SIG-M5 treated with dmso at 0.1 percent for 504 hours (cell line): ENCODE results near the gene CREB3L1.
A peak's percentile ranks its signal among the peaks of the same experiment; 100 is the strongest.

Experiments used
- DNase-seq: peaks from one replicate; lab custom pipeline; 2025; ENCODE audit not compliant: unreplicated experiment; lab: John Stamatoyannopoulos, UW

CREB3L1 gene, protein sequence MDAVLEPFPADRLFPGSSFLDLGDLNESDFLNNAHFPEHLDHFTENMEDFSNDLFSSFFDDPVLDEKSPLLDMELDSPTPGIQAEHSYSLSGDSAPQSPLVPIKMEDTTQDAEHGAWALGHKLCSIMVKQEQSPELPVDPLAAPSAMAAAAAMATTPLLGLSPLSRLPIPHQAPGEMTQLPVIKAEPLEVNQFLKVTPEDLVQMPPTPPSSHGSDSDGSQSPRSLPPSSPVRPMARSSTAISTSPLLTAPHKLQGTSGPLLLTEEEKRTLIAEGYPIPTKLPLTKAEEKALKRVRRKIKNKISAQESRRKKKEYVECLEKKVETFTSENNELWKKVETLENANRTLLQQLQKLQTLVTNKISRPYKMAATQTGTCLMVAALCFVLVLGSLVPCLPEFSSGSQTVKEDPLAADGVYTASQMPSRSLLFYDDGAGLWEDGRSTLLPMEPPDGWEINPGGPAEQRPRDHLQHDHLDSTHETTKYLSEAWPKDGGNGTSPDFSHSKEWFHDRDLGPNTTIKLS

DNA sequence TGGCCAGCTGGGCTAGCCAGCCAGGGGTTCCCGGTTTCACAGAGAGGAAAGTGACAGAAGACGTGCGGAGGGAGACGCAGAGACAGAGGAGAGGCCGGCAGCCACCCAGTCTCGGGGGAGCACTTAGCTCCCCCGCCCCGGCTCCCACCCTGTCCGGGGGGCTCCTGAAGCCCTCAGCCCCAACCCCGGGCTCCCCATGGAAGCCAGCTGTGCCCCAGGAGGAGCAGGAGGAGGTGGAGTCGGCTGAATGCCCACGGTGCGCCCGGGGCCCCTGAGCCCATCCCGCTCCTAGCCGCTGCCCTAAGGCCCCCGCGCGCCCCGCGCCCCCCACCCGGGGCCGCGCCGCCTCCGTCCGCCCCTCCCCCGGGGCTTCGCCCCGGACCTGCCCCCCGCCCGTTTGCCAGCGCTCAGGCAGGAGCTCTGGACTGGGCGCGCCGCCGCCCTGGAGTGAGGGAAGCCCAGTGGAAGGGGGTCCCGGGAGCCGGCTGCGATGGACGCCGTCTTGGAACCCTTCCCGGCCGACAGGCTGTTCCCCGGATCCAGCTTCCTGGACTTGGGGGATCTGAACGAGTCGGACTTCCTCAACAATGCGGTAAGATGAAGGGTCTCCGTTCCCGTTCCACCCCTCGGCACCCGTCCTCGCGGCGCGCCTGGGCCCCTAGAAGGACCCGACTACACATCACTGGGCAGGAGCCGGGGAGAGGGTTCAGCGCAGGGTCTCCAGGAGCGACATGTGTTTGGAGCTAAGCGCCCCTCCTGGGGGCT, at the start of gene CREB3L1:
Gene CREB3L1, plus strand, starts transcription at position 41 of the 765 bp plus-strand sequence. Its CDS starts 450 bp downstream, at position 491.
- peak; percentile 54 for DNase-seq

DNA sequence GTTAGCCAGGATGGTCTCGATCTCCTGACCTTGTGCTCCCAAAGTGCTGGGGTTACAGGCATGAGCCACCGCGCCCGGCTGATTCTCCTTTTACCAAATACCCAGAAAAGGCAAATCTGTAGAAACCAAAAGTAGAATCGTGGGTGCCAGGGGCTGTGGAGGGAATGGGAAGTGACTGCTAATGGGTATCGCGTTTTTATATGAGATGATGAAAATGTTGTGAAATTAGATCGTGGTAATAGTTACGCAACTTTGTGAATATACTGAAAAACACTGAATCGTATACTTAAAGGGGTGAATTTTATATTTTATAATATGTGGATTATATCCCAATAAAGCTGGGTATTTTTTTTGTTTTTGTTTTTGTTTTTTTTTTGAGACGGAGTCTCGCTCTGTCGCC, 48.2 kb upstream of the CREB3L1 start:
- DNase-seq, result peak; percentile 38

DNA sequence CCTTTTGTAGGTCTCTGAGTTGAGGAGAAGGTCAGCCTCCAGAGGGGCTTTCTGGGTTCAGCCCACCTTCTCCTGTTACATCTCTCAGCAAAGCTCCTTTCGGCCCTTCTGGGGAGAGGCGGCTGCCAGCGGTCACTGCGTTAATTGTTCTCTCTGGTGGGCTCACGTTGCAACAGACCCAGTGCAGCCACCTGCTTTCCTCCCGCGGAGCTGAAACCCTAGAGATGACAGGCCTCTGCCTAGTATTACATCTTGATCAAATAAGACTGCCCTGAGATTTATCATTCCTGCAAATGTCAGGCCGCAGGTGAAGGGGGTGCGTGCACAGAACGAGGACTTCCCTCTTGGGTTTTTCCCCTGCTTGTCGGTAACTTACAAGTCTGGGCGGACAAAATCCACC, 43.2 kb upstream of the CREB3L1 start:
- no peak for DNase-seq

DNA sequence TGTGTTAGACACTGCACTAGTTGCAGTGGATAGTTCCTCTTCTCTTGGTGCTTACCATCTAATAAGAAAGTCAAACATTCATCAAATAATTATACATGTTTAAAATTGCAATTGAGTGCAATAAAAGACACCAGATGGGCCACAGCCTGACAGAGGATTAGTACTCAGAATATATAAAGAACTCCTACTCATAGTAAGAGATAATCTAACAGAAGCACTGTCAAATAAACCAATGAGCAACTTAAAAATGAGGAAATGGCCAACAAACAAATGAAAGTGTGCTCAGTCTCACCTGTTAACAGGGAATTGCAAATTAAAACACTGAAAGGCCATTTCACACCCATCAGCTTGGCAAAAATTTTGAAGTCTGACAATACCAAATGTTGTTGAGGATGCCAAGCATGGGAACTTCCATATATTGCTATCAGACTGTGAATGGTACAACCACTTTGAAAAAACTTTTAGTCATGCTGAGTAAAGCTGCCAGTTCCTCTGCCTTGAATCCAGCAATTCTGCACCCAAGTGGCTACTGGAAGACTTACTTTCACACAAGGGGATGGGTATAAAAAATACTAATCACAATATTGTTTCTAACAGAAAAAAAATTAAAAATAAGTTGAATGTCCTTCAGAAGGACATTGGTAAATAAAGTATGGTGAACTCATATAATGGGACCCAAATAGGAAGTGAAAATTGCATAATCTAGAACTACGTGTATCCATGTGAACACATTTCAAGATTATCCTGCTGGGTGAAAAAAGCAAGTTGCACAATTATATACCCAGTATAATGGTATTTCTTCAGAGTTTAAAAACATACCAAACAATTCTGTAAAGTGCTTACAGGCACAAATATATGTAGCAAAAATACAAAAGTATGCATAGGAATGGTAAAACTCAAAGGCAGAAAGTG, 41.4 kb upstream of the CREB3L1 start:
- peak; percentile 89 for DNase-seq

DNA sequence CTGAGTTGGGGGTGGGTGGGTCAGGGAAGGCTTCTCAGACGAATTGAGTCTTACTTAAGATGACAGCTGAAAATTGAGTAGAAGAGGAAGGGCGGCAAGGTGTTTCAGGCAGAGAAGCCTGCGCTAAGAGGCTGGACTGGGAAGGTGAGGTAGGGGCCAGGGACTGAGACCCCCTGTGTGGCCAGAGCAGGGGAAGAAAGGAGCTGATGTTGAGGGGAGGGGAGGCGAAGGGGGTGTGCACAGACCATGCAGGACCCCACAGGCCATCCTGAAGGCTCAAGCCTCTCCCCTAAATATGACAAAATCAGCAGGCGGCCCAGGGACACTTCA, 40.6 kb upstream of the CREB3L1 start:
- no peak for DNase-seq

DNA sequence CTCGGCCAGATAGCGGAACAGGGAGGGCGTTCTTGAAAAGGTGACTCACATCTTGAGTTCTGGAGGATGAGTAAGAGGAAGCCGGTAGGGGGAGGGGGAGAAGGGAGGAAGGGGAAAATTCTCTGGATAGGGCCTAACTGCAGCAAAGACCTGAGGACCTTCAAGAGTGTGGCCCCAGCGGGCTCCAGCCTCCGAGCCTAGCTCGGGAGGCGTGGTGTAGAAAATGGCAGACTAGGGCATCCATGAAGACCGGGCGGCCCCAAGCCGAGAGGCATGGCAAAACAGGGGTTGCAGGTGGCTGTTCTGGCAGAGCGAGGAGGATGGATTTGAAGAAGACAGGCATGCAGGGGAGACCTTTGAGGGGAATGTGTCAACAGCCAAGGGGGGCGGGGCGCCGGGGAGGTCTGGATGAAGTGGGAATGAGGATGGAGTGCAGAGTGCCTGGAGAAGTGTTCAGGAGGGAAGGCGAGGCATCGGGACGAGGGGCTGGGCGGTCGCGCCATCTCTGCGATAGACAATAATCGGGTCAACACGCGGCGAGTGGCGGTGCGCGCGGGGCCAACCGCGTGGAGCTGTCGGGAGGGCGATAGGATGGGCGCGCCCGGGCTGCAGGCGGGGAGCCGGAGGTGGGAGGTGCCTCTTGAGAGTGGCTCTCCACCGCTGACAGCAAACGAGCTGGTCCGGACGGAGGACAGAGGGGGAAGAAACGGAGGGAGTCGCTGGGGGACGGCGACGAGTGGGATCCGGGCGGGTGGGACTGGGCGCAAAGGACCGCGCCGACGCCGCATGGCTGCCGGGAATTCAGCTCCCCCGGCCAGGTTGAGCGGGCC, 40.0 kb upstream of the CREB3L1 start:
- peak; percentile 94 for DNase-seq

DNA sequence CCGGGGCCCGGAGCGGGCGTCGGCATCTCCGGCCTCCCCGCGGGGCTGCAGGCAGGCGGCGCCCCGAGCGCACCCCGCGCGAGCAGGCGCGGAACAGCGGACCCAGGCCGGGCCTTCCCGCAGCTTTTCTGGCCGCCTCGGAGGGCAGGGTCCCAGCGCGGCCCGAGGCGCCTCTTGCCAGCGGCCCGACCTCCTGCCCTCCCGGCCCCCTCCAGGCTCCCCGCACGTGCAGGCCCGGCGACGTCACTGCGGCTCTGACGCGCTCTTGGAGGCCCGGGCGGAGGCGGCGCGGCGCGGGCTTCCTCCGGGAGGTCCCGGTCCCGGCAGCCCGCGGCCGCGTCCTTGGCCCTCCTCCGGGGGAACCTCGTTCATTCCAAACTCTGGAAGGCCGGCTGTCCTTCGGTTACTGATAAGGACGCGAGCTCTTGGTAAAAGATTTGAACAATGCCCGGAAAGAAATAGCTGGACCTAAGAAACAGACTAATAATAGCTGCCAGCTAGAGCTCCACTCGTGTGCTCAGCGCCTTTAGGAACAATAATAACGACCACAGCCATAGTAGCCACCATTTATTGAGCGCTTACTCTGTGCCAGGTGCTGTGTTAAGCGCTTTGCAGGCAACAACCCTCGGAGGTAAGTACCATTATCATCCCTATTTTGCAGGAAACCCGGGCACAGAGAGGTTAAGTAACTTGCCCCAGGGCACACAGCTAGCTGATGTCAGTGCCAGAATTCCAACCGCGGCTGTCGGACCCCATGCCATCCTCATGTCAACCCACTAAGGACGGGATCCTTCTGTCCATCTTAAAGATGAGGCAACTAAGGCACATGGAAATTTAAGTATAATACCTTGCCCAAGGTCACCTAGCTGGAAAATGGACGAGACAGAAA, 39.1 kb upstream of the CREB3L1 start:
- peak; percentile 37 for DNase-seq

DNA sequence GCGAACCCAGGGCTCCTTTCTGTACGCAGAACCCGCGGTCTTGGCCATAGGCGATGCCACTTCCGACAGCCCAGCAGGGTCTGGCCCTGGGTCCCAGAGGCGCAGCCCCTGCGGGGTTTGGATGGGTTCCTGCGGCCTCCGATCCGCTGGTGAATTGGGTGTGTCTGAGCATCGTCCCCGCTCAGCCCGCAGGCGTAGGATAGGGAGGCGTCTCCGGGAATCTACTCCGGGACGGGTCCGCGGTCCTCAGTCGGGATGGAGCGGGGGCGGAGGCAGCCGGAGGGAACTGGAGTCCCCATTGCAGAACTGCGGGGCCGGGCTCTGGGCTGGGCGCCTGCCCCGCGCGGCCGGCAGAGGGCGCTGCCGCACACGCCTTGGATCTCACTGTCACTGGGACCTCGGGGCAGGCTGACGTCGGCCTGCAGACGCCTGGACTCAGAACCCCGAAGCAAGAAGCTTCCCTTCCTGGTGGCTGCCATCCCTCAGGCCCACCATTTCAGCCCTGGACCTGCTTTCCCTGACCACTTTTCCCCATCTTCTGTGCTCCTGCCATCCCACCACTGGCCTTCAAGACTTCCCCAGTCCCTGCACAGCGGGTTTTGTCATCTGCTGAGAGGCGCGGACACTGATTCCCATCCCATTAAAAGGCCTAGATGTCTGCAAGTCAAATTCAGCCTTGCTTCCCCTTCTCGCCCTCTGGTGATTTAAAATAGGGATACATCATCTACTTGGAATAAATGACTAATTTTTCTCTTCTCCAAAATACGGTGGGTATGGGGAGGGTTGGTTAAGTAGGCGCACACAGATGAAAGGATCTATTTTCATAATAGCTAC, 38.3 kb upstream of the CREB3L1 start:
- DNase-seq, result peak; percentile 79

DNA sequence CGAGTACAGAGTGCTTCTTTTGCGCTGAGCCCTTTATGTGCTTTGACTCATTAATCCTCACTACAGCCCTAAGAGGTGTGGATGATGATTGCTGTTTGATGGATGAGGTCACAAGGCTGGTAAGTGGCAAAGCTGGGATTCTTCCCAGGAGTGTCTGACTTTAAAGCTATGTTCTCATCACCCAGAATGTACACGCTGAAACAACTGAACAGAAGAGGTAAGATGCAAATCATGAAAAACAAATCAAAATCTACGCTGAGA, 37.7 kb upstream of the CREB3L1 start:
- no peak for DNase-seq

DNA sequence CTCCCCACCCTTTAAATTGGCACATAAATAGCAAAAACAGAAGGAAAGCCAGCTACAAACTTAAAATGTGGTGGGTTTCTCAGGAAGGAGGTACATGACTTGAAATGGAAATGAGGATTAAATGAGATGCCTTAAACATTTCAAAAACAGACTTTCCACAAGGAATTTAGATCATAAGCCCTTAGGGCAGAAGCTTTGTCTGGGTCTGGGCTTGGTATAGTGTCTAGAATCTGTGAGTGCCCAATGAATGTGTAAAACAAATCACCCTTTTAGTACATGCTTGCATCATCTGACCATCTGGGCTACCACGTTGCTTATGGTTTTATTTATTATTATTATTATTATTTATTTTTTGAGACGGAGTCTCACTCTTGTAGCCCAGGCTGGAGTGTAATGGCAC, 37.1 kb upstream of the CREB3L1 start:
- no peak for DNase-seq

DNA sequence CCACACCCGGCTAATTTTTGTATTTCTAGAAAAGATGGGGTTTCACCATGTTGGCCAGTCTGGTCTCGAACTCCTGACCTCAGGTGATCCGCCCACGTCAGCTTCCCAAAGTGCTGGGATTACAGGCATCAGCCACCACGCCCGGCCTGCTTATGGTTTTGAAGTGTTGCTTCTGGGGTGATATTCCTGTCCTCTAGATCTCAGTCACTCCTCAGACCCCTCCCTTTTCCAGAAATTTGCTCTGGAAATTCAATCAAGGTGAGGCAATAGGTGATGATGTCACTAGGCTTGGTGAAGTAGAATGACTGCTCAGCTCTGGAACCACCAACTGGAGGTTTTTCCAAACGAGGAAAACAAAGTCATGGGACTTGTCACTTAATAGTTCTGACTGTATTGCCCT, 36.6 kb upstream of the CREB3L1 start:
- no peak for DNase-seq

DNA sequence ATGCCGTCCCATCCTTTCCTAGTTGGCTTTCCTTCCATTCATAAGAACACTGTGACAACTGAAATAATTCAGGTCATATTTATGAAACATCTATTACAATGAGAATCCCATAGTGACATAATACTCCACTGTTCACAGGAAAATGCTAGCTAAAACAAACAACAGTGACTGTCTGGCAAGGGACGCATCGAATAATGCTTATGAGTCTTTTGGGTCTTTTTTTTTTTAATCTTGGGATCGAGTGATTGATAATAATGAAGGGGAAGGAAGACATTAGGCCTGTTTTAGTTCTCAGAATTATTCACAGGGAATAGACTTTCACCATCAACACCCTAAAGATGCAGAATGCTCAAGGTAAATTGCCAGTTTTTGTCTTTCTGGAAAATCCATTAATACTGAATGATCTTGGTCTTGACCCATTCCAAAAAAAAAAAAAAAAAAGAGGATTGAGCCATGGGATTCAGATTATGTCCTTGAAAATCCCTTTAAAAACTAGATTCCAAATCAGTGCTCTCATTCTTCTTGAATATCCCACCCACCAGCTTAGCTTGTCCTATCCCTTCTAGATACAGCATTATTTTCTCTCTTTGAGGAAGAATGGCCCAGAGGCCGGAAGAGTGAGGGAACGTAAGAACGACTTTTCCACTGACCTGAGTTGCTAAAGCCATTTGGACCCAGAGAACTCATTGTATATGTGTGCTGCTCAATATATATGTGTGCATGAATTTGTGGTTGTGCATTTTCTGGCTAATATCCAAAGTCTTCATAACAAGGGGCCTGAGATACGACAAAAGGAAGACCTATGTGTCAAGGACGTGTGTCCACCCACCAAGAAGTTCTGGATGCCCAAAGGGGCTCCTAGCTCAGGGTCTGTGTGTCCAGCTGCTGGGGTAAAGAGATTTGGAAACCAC, 35.2 kb upstream of the CREB3L1 start:
- DNase-seq, result no peak

DNA sequence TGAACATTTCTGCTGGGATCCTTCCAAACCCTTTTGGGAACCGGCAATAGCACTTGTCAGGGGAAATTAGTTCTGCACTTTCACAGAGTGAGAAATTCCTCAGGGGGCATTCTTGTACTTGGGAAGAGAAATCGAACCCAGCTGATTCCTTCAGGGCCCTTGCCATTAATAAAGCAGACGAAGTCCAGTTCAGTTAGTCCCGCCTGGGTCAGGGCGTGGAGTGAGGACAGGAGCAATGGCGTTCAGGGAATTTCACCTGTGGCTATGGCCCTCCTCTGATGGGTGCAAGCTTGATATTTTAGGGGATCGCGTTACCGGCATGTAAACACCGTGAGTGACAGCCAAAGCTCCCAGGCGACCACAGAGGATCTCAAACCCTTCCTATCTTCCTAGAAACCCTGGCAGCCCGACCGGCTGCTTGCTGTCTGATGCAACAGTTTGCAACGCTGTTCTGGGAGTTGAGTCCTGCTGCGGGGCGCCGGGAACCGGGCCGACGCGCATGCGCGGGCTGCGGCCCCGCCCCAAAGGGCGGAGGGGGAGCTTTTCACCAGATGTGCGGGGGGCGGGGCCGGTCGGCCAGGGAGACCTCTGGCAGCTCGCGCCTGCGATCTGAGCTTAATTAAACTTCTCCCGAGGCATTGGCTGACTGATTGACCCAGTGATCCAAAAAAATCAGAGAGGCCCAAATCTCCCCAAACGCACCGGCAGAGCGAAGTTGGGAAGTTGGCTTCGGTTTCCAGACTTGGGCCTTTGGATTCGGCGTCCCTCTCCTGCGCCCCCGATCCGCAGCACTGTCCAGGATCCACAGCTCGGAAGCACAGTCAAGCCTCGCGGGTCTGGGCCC, 34.3 kb upstream of the CREB3L1 start:
- DNase-seq, result peak; percentile 87

DNA sequence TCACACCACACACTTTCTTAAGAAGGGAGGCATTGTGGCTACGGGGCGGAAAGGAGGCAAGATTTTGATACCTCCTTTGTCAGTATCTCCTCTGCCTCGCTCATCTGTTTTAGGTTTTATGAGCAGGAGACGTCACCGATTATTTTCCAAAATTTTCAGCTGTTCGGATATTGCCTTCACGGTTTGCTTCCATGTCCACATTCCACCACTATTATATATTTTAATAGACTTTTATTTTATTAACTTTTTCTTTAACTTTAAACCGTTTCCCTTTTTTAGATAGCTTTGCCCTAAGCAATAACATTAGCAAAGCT, 33.7 kb upstream of the CREB3L1 start:
- DNase-seq, result no peak

DNA sequence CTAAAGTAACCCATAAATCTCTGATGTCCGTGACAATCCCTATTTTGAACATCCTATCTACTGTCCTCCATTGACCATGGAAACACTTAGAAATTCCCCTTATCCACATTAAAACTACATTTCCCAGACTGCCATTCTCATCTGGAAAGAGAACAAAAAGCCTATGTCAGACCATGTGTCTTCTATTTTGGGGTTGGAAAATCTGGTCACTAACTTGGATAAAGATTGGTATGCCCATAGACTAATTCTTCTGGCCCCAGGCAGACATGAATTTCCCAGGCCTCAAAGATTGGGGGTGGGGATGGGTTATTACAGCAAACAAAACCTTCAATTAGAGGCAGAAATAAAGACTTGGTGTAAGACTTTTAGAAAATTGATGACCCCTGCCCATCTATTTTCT, 30.9 kb upstream of the CREB3L1 start:
- no peak for DNase-seq

DNA sequence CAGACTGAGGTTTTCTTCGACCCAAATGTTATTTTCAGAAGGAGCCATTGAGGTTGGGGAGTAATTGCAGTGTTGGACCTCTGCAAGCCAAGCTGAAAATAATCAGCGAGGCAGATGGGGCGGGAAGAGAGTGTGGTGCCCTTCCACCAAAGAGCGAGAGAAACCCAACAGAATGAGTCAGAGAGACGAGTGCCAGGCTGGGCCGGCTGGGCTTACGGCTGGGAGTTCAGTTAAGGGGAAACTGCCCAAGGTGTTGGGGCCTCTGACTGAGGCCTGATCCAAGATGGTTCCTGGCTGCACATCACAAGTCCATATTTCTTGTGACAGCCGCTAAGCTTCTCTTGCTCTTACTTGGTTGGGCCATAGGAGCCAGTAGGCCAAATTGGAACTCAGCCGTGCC, 30.4 kb upstream of the CREB3L1 start:
- no peak for DNase-seq

DNA sequence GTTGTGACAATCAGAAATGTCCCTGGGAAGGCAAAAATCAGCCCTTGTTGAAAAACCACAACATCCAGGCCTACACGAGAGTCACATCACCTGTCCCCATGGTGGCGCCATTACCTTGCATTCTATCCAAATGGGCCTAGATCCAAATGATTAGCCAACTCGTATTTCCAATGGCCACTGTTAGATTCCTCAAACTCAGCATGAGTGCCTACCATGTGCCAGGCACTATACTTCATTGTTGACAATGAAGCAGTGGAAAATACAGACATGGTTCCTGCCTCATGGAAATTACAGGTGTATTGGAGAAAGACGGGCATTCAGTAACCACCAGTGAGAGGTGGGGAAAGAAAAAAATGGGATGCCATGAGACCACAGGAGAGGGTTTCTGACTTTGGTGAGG, 29.8 kb upstream of the CREB3L1 start:
- peak; percentile 37 for DNase-seq
